Measurements from ENCODE around the gene PKP1. TPM values are rescaled to one million over a fixed set of nuclear protein-coding genes. Genes with fewer than 3 reads are reported as not detected.

Gene PKP1
- total RNA-seq, 1 donor from 2014 or later = not detected

- Mint-ChIP-seq H3K9me3 (ENCODE audit: low read depth) (no peaks in the 10 kb centered on the region), H3K27ac (no peak overlapping the region), H3K4me3 (ENCODE audit: low read depth) (no peak overlapping the region), H3K4me1 (ENCODE audit: low read depth) (no peaks in the 10 kb centered on the region), H3K27me3 (peaks cover 16% of the 10 kb centered on the region), H3K36me3 (ENCODE audit: insufficient read depth) (no peaks in the 10 kb centered on the region)
- no peak for DNase-seq (ENCODE audit: low spot score, unreplicated experiment)
- no peak for TF ChIP-seq CTCF (IDR thresholded peaks at IDR 0.05; ENCODE audit: unreplicated experiment)
Measured at GRCh38 chr1:201248721-201249559, 34.4 kb upstream of the PKP1 start.

DNA sequence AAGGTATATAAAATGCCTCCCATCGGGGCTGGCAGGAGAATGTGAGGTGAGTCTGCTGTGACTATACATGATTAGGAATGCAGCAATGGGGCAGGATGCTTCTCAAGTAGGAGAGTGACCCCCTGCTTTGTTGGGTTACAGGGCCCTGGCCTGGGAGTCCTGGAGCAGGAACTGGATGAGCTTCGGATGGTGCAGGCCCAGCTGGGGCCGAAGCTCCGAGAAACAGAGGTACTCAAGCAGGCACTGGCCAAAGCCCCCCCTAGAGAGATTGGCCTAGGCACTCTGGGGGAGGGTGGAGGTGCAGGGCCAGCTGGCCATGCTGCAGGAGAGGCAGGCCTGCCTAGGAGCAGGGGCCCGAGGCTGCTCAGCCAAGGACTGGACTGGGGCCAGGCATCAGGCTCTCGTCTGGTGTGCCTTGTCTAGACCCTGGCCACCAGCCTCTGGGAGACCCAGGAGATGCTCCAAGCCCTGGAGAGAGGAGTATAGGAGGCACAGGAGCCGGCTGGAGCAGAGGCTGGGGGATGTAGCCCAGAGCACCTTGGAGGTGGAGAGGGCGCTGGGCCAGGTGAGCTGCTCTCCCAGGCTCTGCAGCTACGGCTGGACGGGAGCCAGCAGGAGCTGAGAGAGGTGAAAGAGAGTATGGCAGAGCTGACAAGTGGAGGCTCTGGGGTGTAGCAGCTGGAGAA is 32.8 kb upstream of the PKP1 start:
- no peaks in the 10 kb centered on the region for H3K9me3 Mint-ChIP-seq (ENCODE audit: low read depth)
- no peak overlapping the region for H3K4me3 Mint-ChIP-seq (ENCODE audit: low read depth)
- no peaks in the 10 kb centered on the region for H3K36me3 Mint-ChIP-seq (ENCODE audit: insufficient read depth)
- no peak for TF ChIP-seq CTCF (IDR thresholded peaks at IDR 0.05; ENCODE audit: unreplicated experiment)
- no peaks in the 10 kb centered on the region for H3K4me1 Mint-ChIP-seq (ENCODE audit: low read depth)
- peaks cover 5% of the 10 kb centered on the region for H3K27me3 Mint-ChIP-seq
- H3K27ac Mint-ChIP-seq = no peak overlapping the region
- DNase-seq (ENCODE audit: low spot score, unreplicated experiment) = no peak

DNA sequence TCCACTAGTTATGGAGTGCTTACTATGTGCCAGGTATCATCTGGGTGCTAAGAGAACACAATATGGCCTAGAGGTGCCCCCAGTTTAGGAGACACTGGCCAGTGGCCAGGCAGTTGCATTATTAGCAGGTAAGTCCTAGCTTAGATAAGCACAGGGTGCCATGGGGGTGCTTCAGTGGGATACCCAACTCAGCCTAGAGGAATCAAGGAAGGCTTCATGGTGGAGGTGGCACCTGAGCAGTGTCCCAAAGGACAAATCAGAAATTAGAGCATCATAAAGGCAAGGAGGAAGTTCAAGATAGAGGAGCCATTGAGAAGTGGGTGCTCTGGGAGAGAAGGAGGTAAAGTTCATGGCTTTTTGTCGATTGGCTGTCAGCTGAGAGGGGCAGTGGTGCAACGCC is 31.9 kb upstream of the PKP1 start:
- no peak overlapping the region for H3K27ac Mint-ChIP-seq
- no peaks in the 10 kb centered on the region for H3K9me3 Mint-ChIP-seq (ENCODE audit: low read depth)
- H3K27me3 Mint-ChIP-seq = peaks cover 5% of the 10 kb centered on the region
- DNase-seq (ENCODE audit: low spot score, unreplicated experiment) = no peak
- no peaks in the 10 kb centered on the region for H3K36me3 Mint-ChIP-seq (ENCODE audit: insufficient read depth)
- no peak for TF ChIP-seq CTCF (IDR thresholded peaks at IDR 0.05; ENCODE audit: unreplicated experiment)
- H3K4me1 Mint-ChIP-seq (ENCODE audit: low read depth) = no peaks in the 10 kb centered on the region
- H3K4me3 Mint-ChIP-seq (ENCODE audit: low read depth) = no peak overlapping the region

GRCh38 chr1:201251851-201252430 is 31.4 kb upstream of the PKP1 start:
- no peak for DNase-seq (ENCODE audit: low spot score, unreplicated experiment)
- Mint-ChIP-seq H3K36me3 (ENCODE audit: insufficient read depth) (no peaks in the 10 kb centered on the region), H3K4me1 (ENCODE audit: low read depth) (no peaks in the 10 kb centered on the region), H3K4me3 (ENCODE audit: low read depth) (no peak overlapping the region), H3K27me3 (peaks cover 5% of the 10 kb centered on the region), H3K9me3 (ENCODE audit: low read depth) (no peaks in the 10 kb centered on the region), H3K27ac (no peak overlapping the region)
- TF ChIP-seq CTCF (IDR thresholded peaks at IDR 0.05; ENCODE audit: unreplicated experiment) = no peak

- DNase-seq (ENCODE audit: low spot score, unreplicated experiment) = no peak
- Mint-ChIP-seq H3K9me3 (ENCODE audit: low read depth) (no peaks in the 10 kb centered on the region), H3K27me3 (peaks cover 5% of the 10 kb centered on the region), H3K36me3 (ENCODE audit: insufficient read depth) (no peaks in the 10 kb centered on the region), H3K27ac (no peak overlapping the region), H3K4me3 (ENCODE audit: low read depth) (no peak overlapping the region), H3K4me1 (ENCODE audit: low read depth) (no peaks in the 10 kb centered on the region)
- no peak for TF ChIP-seq CTCF (IDR thresholded peaks at IDR 0.05; ENCODE audit: unreplicated experiment)
Measured at GRCh38 chr1:201252944-201253371, 30.3 kb upstream of the PKP1 start.

Measured in progenitor cell of endocrine pancreas (in vitro differentiated cells).